Stimulated activated CD4-positive, alpha-beta T cell treated with anti-CD3 and anti-CD28 coated beads, TNF-alpha, amount 100 ng/mL, for 1 hour (primary cell): ENCODE data around the gene TMEM106A.
"Not testable (repeated sequence)": the region's sequence is repeated elsewhere in the genome, so short reads cannot be mapped to it uniquely, and the experiment has no call there.

ENCODE experiments used
- DNase-seq, 3 donors: peaks; one replicate each; pipeline ENCODE4 v3.0.0-alpha.2; 2020; ENCODE audit warnings: low read depth in 3 of 3, low spot score in 1 of 3

TMEM106A gene

DNA sequence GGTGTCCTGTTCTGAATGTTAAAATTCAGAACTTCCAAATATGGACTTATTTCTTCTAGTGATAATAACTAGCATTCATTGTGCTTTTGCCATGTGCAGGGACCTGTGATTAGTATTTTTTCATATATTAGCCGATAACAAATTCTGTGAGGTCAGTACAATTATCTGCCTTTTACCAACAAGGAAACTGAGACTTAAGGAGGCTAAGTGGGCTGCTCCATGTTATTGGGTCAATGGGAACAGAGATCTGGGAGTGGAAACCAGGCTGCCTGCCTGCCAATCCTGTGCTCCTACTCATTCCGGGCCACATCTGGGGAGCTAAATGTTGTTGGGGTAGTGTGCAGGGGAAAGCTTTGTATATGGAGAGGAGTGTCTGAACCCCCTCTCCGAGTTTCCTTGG is 3.7 kb downstream of the TMEM106A start:
- DNase-seq: no peak

DNA sequence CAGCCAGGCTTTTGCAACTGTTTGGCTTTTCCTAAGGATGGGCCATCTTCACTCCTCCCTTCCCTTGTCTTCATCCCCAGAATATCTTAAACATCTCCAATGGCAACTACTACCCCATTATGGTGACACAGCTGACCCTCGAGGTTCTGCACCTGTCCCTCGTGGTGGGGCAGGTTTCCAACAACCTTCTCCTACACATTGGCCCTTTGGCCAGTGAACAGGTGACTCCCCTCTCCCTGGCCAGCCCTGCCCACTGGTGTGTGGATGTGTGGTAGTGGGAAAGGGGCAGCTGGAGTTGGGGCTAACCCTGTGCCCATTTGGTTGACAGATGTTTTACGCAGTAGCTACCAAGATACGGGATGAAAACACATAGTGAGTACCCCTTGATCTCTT is 4.7 kb downstream of the TMEM106A start:
- DNase-seq: no peak

DNA sequence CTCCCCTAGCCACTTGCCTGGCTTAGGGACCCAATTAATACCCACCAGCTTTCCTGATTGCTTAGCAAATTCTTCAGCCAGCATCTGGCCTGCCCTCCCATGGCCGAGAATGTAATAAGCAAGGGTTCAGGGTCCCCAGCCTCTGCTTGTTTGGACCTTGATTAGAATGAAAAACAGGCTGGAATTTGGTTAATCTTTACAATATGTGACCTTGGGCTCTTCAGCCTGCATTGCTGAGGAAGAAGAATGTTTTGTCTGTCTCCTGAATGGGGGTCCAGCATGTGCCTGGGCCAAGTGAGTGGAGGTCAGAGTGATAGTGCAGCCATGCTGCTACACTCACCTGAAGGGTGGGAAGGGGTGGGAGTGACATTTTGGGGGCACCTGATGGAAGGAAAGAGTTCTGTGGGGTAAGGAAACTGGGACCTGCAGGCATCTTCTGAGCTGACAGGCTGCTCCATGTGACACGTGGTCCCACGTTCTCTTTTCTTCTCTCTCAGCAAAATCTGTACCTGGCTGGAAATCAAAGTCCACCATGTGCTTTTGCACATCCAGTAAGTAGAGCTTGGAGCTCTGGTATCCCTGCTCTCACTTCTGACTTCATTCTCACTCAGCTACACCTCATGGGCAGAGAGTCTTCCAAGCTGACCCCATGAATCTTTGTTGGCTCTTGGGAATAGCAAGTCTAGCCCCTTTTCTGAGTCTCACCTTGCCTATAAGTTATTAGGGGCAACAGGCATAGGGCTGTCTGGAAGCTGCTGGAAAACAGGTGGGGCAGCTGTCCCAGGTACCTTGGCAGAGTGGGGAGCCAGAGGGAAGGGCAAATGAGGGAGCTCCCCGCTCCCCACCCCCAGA is 5.3 kb downstream of the TMEM106A start:
- no peak for DNase-seq

DNA sequence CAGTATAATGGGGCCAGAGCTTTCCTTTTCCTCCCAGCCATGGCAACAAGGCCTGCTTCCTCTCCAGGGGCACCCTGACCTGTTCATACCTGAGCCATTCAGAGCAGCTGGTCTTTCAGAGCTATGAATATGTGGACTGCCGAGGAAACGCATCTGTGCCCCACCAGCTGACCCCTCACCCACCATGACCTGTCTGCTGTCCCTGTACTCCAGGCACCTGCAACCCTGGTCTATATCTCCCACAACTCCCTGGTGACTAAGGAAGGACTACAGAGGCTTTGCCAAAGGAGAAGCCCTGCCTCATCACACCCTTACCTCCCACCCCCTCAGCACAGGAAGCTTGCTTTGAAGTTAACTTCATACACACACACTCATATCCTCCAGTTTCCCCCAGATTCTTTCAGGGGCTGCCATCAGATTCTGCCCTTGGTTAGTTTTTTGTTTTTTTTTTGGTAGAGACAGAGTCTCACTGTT is 6.0 kb downstream of the TMEM106A start:
- DNase-seq: no peak

DNA sequence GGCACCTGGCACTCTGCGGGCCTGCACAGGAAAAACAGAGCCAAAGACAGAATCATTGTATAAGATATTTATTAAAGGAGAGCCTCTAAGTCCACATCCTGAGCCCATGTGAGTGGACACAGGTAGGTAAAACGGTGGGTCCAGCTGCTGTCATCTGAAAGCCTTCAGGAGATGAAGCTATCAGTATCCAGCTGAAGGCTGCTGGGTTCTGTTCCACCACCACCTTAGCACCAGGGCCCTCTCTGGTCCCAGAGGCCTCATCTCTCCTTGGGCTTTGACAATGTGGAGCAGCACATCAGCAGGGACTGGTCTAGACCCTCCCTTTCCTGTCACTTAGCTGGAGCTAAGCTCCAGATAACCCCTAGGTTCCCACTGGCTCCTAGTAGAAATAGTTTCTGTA is 7.3 kb downstream of the TMEM106A start:
- DNase-seq: no peak

DNA sequence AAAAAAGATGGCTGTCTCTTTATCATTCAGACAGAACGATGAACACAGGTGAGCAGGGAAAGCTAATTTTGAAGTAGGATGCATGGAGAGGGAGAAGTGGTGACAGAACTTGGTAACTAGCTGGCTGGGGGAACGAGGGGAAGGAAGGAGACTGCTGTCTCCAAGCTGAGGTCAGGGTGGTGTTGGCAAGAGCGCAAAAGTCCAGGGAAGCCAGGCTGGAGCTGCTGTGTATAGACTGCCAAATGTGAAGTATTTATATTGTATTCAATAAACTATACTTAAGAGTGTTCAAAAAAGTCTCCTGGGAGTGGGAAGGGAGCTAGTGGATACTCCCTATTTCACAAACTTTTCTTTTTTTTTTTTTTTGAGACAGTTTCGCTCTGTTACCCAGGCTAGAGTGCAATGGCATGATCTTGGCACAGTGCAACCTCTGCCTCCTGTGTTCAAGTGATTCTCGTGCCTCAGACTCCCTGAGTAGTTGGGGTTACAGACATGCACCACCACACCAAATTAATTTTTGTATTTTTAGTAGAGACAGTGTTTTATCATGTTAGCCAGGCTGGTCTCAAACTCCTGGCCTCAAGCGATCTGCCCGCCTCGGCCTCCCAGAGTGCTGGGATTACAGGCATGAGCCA is 8.2 kb downstream of the TMEM106A start:
- no peak for DNase-seq

DNA sequence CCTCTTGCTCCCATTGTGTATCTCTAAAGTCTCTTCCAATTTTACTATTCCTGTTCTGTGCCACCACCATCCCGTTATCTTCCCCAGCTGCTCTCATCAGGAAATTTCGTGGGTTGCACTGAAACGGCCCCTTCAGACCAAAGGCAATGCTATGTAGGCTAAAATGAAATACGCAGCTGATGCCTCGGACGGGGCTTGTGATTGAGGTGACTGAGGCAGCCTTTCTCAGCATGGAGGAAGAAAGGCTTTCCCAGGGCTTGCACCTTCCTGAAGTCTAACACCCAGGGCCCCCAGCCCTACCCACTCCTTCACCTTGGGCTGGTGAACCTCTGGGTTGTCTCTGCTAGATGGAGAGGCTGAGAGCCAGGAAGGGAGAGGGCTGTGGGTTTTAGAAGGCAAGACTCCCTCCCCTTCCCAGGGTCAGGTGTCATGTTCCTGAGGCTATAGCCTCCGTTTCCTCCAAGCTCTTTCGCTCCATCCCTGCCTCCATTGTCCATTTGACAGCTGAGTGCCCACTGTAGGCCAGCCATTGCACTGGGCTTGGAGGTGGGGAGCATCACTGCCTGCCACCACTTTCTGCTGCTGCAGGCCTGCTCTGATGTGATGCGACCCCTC is 8.9 kb downstream of the TMEM106A start:
- DNase-seq: no peak

DNA sequence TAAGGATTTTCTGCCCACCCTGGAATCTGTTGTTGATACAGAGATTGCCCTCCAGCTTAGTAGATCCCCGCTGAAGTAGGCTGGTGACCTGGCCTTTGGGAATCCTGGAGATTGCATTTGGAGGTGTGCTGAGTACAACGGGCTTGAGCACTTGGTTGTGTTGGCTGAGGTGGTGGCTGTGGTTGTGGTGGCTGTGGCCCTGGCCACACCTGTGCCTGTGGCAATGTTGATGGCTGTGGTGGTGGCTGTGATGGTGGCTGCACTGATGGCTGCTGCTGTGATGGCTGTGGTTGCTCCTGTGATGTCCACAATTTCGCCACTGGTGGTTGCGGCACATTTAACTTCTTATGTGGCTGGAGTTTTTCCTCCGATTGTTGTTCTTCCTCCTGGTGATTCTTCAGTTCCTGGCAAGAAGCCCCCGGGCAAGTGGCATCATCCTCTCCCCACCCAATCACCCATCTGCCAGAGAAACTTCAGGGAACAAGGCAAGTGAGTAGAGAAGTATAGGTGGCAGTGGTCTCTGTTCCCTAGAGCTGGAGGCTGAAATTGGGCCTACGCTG is 12.6 kb downstream of the TMEM106A start:
- DNase-seq: no peak

DNA sequence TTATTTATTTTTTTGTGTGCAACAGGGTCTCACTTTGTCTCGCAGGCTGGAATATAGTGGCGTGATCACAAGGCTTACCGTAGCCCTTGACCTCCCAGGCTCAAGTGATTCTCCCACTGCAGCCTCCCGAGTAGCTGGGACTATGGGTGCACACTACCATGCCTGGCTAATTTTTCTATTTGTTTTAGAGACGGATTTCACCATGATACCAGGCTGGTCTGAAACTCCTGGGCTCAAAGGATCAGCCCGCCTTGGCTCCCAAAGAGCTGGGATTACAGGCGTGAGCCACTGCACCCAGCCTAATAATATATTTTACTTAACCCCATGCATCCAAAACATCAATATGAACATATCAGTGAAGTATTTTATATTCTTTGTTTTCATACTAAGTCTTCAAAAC is 14.7 kb downstream of the TMEM106A start:
- no peak for DNase-seq

DNA sequence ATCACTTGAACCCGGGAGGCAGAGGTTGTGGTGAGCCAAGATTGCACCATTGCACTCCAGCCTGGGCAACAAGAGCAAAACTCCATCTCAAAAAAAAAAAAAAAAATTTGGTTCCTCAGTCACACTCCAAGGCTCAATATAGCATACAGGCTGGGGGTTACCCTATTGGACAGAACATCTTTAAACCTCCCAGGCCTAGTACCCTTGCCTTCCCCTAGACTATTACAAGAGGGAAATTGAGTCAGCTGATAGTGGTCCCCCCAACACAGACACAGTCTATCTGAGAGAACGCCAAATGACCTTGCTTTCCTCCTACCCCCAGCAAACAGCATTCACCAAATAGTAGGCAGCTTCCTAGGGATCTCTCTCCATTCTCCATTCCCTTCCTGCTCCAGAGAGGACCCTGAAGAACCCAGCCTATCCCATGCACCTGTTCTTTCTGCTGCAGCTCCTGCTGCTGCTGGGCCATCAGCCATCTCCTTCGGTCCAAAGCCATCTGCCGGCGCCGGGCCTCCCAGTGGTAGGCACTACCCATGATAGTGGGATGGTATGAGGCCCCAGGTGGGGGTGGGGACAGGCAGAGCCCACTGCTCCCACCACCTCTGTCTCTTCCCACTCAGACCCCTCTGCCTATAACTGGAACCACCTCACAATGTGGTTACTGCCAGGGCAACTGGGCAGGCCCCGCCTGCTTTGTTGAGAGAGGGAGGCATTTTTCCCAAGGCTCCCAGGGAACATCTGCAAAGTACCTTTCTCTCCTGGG is 16.5 kb downstream of the TMEM106A start, which contains the start of gene CCDC200:
TSS of gene CCDC200 (minus strand) at position 604 of the 763 bp plus-strand sequence. CDS start at position 535, 69 bp downstream.
- not testable (repeated sequence) for DNase-seq

DNA sequence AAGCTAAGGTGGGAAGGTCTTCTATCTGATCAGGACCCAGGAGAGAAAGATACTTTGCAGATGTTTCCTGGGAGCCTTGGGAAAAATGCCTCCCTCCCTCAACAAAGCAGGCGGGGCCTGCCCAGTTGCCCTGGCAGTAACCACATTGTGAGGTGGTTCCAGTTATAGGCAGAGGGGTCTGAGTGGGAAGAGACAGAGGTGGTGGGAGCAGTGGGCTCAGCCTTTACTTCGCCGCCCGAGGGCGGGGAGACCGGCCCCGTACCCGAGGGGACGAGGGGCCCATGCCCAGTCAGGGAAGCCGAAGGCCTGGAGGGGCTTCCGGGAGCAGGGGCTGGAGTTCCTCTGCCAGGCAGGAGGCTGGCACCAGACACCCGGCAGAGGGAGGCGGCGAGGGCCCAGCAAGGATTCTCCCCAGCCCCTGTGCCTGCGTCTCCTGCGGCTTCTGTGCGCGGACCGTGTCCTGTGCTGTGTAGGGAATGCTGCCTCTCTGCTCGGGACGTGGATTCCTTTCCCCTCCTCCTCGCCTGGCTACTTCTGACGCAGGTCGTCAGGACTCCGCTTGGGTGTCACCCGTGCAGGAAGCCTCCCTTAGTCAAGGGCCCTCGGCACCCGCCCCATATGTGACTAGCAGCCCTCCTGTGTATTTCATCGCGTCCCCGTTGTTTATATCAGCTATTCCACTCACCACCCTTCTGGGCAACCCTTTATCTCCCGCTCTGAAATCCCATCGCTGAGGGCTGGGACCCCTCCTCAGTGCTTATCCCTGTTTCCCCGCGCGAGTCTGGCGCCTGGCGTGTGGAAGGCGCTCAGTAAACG is 19.7 kb downstream of the TMEM106A start:
- not testable (repeated sequence) for DNase-seq

DNA sequence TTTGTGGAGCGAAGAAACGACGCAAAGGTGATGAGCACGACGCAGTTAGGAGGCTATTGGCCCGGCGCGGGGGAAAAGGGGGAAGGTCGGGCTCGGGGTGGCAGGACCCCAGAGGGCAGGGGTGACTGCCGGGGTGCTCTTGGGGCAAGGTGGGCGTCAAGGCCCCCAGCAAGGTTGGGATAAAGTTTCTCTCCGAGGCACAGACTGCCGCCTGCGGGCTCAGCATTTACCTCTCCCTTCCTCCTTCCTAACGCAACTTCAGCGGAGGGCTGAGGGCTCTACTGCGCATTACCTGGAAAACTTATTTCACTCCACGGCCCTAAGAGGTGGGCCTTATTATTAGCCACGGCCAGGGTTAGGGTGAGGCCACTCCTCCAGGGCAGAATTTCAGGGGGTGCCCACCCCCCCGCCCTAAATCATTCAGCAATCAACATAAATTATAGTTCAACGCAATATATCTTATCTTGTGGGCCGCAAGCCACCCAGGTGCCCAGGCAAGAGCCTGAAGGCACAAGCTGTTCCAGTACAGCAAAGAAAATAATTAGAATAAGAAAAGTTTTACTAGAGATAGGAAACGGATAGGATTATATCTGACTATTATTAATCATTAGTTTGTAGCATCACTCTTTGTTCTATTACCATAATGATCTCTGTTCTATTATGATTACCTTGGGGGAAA is 20.5 kb downstream of the TMEM106A start:
- not testable (repeated sequence) for DNase-seq

DNA sequence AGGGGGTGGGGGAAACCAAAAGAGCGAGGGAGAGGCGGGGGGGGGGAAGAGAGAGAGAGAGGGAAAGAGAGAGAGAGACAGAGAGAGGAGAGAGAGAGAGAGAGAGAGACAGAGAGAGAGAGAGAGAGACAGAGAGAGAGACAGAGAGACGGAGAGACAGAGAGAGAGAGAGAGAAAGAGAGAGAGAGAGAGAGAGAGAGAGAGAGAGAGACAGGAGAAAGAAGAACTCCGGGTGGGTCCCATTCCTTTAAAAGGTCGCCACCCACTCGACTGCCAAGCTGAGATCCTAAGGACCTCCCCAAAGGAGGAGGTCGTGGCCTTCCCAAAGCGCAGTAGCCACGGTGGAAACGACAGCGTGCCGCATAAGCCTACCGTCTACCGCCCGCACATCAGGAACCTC is 21.6 kb downstream of the TMEM106A start:
- DNase-seq: not testable (repeated sequence)

DNA sequence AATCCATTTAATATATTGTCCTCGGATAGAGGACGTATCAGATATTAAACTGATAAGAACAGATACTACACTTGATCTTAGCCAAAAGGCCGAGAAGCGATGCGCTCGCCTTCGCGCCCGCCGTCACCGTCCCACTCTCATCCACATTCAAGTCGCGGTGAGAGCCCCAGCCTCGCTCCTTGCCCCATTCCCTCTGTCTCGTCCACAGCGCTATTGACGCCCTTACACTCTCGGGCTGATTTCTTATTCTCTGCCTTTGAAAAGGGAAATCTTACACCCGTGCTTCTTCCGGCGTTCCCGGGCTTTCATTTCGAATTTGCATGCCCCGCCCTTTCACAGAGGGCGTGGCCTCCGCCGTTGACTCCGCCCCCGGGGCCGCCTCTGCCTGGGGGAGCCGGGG is 22.2 kb downstream of the TMEM106A start, which contains the start of gene RNU2-1:
TSS of gene RNU2-1 (minus strand) at position 101 of the 400 bp plus-strand sequence.
- DNase-seq: not testable (repeated sequence)

DNA sequence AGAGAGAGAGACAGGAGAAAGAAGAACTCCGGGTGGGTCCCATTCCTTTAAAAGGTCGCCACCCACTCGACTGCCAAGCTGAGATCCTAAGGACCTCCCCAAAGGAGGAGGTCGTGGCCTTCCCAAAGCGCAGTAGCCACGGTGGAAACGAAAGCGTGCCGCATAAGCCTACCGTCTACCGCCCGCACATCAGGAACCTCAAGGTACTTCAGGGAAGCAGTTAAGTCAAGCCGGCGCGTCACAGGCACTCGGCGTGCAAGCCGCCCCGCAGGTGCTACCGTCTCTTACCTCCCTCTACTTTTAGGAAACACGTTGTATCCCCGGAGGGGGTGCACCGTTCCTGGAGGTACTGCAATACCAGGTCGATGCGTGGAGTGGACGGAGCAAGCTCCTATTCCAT is 27.9 kb downstream of the TMEM106A start:
- not testable (repeated sequence) for DNase-seq

DNA sequence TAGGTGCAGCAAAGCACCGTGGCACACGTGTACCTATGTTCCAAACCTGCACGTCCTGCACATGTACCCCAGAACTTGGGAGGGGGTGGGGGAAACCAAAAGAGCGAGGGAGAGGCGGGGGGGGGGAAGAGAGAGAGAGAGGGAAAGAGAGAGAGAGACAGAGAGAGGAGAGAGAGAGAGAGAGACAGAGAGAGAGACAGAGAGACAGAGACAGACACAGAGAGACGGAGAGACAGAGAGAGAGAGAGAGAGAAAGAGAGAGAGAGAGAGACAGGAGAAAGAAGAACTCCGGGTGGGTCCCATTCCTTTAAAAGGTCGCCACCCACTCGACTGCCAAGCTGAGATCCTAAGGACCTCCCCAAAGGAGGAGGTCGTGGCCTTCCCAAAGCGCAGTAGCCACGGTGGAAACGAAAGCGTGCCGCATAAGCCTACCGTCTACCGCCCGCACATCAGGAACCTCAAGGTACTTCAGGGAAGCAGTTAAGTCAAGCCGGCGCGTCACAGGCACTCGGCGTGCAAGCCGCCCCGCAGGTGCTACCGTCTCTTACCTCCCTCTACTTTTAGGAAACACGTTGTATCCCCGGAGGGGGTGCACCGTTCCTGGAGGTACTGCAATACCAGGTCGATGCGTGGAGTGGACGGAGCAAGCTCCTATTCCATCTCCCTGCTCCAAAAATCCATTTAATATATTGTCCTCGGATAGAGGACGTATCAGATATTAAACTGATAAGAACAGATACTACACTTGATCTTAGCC is 29.1 kb downstream of the TMEM106A start:
- not testable (repeated sequence) for DNase-seq

DNA sequence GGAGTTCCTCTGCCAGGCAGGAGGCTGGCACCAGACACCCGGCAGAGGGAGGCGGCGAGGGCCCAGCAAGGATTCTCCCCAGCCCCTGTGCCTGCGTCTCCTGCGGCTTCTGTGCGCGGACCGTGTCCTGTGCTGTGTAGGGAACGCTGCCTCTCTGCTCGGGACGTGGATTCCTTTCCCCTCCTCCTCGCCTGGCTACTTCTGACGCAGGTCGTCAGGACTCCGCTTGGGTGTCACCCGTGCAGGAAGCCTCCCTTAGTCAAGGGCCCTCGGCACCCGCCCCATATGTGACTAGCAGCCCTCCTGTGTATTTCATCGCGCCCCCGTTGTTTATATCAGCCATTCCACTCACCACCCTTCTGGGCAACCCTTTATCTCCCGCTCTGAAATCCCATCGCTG is 34.8 kb downstream of the TMEM106A start:
- not testable (repeated sequence) for DNase-seq
